LNCaP clone FGC (cell line): ENCODE data around the gene DIPK1A.

Experiments
- DNase-seq: peaks from one replicate; pipeline ENCODE4 v3.0.0-alpha.2; 2011; ENCODE audit warnings: low read depth
- H3K4me3 ChIP-seq: 2 replicates; pipeline ENCODE4 v1.5.1; 2011; ENCODE audit warnings: mild to moderate bottlenecking, low read depth, low read length, control low read depth
- CTCF ChIP-seq: IDR thresholded peaks from 2 replicates; pipeline ENCODE4 v1.5.1; 2012; ENCODE audit warnings: mild to moderate bottlenecking; ENCODE audit not compliant: control insufficient read depth, insufficient read depth; ENCODE audit errors: extremely low read depth

Gene DIPK1A

GRCh38 chr1:92937731-92938130 lies 23.5 kb downstream of the DIPK1A start:
- no peak for DNase-seq
- TF ChIP-seq CTCF = no peak
- no peak overlapping the region for H3K4me3 ChIP-seq

- no peak for DNase-seq
- TF ChIP-seq CTCF = no peak
- no peak overlapping the region for H3K4me3 ChIP-seq
Measured at GRCh38 chr1:92936865-92937264, 24.4 kb downstream of the DIPK1A start.

GRCh38 chr1:92934395-92935378 lies 26.6 kb downstream of the DIPK1A start:
- DNase-seq = peak; percentile 50
- TF ChIP-seq CTCF = no peak
- H3K4me3 ChIP-seq = no peak overlapping the region

- H3K4me3 ChIP-seq = no peak overlapping the region
- no peak for TF ChIP-seq CTCF
- DNase-seq = peak; percentile 50
Measured at GRCh38 chr1:92933459-92933858, 27.8 kb downstream of the DIPK1A start.

- no peak for DNase-seq
- TF ChIP-seq CTCF = no peak
- no peak overlapping the region for H3K4me3 ChIP-seq
Measured at GRCh38 chr1:92931691-92932090, 29.6 kb downstream of the DIPK1A start.

GRCh38 chr1:92929461-92929860 lies 31.8 kb downstream of the DIPK1A start:
- H3K4me3 ChIP-seq = no peak overlapping the region
- TF ChIP-seq CTCF = no peak
- DNase-seq = no peak
